ENCODE data around the gene HRAS. TPM values are rescaled to one million over a fixed set of nuclear protein-coding genes. Genes with fewer than 3 reads are reported as not detected.

The HRAS gene
- total and polyA plus RNA-seq, 2 of the 8 experiments (the other 6 are each of a cell fraction or from before 2014, with no cell fraction given) = 44.3 to 54.7 TPM

DNA sequence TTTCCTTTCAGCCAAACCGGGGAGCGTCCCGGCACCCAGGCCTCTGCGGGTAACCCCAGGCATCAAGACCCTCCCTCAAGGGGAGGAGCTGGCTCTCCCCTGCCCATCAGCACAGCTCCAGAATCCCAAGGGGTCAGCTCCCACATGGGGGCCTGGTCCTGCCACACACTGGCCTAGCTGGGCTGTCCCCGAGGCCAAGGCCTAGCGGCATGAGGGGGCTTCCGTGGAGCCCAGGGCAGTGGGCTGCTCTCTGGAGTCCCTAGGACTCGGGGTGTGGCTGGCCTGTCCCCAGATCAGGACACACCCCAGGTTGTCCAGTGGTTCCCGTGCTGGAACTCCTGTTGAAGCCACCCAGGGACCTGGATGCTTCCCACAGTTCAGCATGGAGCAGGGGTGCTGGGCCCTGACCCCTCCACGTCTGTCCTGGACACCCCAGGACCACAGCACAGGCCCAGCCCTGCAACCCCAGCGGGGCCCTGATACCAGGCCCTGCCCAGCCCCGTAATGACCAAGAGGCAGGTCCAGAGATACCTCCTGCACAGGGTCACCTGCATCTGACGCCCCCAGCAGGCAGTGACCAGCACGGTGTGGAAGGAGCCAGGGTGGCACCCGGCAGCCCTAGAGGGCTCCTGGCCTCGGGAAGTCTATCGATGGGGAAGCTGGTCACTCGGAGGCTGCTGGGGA is 5.5 kb downstream of the HRAS start:
- Histone ChIP-seq H3K79me1 (ENCODE audit: low read depth, low read length) (no peaks in the 10 kb centered on the region), H2BK12ac (ENCODE audit: low read depth, low read length) (no peak overlapping the region), H2AK5ac (ENCODE audit: low read depth, low read length) (no peak overlapping the region), H3K14ac (ENCODE audit: insufficient read length) (no peak overlapping the region), H4K8ac (ENCODE audit: extremely low read depth, insufficient read depth, low read length) (no peak overlapping the region; the same call in 1 of the 2 replicates), H2BK120ac (replicated peaks; ENCODE audit: low read depth, low read length) (no peak overlapping the region), H2AFZ (ENCODE audit: low read length) (no peak overlapping the region), H3K23me2 (ENCODE audit: low read depth, low read length) (peaks cover 5% of the 10 kb centered on the region; the same call in 1 of the 2 replicates), H3K27me3 (replicated peaks in 1 of 4; ENCODE audit: control insufficient read depth in 3 of 4, extremely low read depth in 1 of 4, insufficient read depth in 3 of 4, low read length in 3 of 4) (no peaks in the 10 kb centered on the region), H2BK15ac (ENCODE audit: low read length) (no peak overlapping the region), H4K20me1 (replicated peaks in 1 of 2; ENCODE audit: control insufficient read depth in 1 of 2, insufficient read depth in 2 of 2, low read length in 2 of 2) (peaks cover 7 to 11% of the 10 kb centered on the region in 2 experiments), H4K5ac (ENCODE audit: insufficient read length, low read depth, low read length) (no peak overlapping the region), H3K4me1 (replicated peaks in 1 of 4; ENCODE audit: control insufficient read depth in 3 of 4, insufficient read depth in 4 of 4, low read length in 3 of 4) (peaks cover 0 to 6% (median 2%) of the 10 kb centered on the region in 4 experiments; a peak in 5 of 7 replicates), H2BK5ac (ENCODE audit: low read depth, low read length) (no peak overlapping the region), H3K4me3 (ENCODE audit: extremely low read depth in 1 of 4, insufficient read depth in 2 of 4, low read depth in 3 of 4, low read length in 4 of 4) (no peak overlapping the region), H3K4me2 (ENCODE audit: insufficient read depth in 1 of 2, low read depth in 2 of 2, low read length in 2 of 2) (no peak overlapping the region), H3K4ac (replicated peaks; ENCODE audit: insufficient read length, low read depth, low read length) (no peak overlapping the region), H2BK20ac (ENCODE audit: low read length) (no peak overlapping the region), H3K27ac (ENCODE audit: low read depth, low read length) (no peak overlapping the region), H3K9me3 (ENCODE audit: insufficient read depth in 2 of 2, low read depth in 1 of 2, low read length in 1 of 2) (no peaks in the 10 kb centered on the region), H3K56ac (replicated peaks; ENCODE audit: insufficient read length, low read depth, low read length) (no peak overlapping the region), H3K36me3 (ENCODE audit: control insufficient read depth in 2 of 4, insufficient read depth in 4 of 4, low read length in 3 of 4) (peaks cover 0 to 15% (median 6%) of the 10 kb centered on the region in 4 experiments; a peak in 5 of 8 replicates), H3K23ac (ENCODE audit: insufficient read length) (no peak overlapping the region), H3K18ac (ENCODE audit: extremely low read depth, low read length) (no peak overlapping the region), H3K9ac (replicated peaks in 1 of 4; ENCODE audit: extremely low read depth in 1 of 4, low read depth in 3 of 4, low read length in 3 of 4) (no peak overlapping the region), H4K91ac (replicated peaks; ENCODE audit: insufficient read length, low read length) (no peak overlapping the region), H3K79me2 (ENCODE audit: control insufficient read depth in 1 of 2, insufficient read depth in 2 of 2, low read length in 2 of 2) (no peaks in the 10 kb centered on the region)
- 88% methylated on average over 17 of the region's 18 CpGs; no CpG with 5 or more reads in 1 of the 2 experiments for WGBS, 2 experiments (ENCODE audit: extremely low coverage in 1 of 2, insufficient coverage in 1 of 2, insufficient read length in 1 of 2, insufficient replicate concordance in 2 of 2, low coverage in 1 of 2, low lambda C conversion rate in 2 of 2, missing lambda C conversion rate in 1 of 2)
- TF ChIP-seq HDAC6 (IDR thresholded peaks at IDR 0.05; ENCODE audit: low read depth, low read length) = no peak
- DNase-seq (ENCODE audit: low read depth in 1 of 2, low spot score in 2 of 2) (peak in 1 of 2 experiments; percentile 49), FAIRE-seq (no peak)
- POLR2A ChIA-PET (ENCODE audit: partially characterized antibody) = interaction anchor here (1.0 to 1.2 kb wide), 2 partner anchors 13 to 36 kb away, joined by 3 read pairs; no protein-coding TSS in a partner anchor
- CTCF ChIA-PET (ENCODE audit: partially characterized antibody) = interaction anchor here (1.4 kb wide), 1 partner anchor 11 kb away, joined by 7 read pairs; no protein-coding TSS in a partner anchor

Data from H1 (cell line).